ENCODE results near the gene CDC45. TPM values are rescaled to one million over a fixed set of nuclear protein-coding genes. Genes with fewer than 3 reads are reported as not detected.
"Not testable (repeated sequence)": the region's sequence is repeated elsewhere in the genome, so short reads cannot be mapped to it uniquely, and the experiment has no call there.

CDC45 gene
- polyA plus RNA-seq (2013, experiment 1 of 4), result 36.8 TPM
- polyA plus RNA-seq (2013, experiment 2 of 4), result 40.8 TPM
- polyA plus RNA-seq (2013, experiment 3 of 4), result 34.6 TPM
- polyA plus RNA-seq (2013, experiment 4 of 4), result 36.0 TPM

GRCh38 chr22:19479355-19480172 is at the start of gene CDC45:
Gene CDC45 (plus strand): TSS chr22:19479920. CDS start chr22:19479969, 49 bp downstream.
- no peaks in the 10 kb centered on the region for H3K27me3 ChIP-seq (ENCODE audit: control insufficient read depth, insufficient read depth, low read length, poor library complexity, severe bottlenecking)
- WGBS, 2 experiments, result 0 to 1% methylated on average over 49 to 50 of the region's 50 CpGs
- H3K27ac ChIP-seq (ENCODE audit: insufficient read depth, low read depth, low read length, poor library complexity, severe bottlenecking), result peak within 1 kb of the TSS; percentile 99
- peaks cover 16% of the 10 kb centered on the region for H3K4me1 ChIP-seq (ENCODE audit: control insufficient read depth, insufficient read depth, low read length)
- H3K4me3 ChIP-seq (ENCODE audit: insufficient read depth, low read depth, low read length), result peak within 1 kb of the TSS; percentile 70
- H3K36me3 ChIP-seq (ENCODE audit: control insufficient read depth, insufficient read depth, low read length), result peaks cover 11% of the 10 kb centered on the region
- no peaks in the 10 kb centered on the region for H3K9me3 ChIP-seq (ENCODE audit: control insufficient read depth, low read length)

DNA sequence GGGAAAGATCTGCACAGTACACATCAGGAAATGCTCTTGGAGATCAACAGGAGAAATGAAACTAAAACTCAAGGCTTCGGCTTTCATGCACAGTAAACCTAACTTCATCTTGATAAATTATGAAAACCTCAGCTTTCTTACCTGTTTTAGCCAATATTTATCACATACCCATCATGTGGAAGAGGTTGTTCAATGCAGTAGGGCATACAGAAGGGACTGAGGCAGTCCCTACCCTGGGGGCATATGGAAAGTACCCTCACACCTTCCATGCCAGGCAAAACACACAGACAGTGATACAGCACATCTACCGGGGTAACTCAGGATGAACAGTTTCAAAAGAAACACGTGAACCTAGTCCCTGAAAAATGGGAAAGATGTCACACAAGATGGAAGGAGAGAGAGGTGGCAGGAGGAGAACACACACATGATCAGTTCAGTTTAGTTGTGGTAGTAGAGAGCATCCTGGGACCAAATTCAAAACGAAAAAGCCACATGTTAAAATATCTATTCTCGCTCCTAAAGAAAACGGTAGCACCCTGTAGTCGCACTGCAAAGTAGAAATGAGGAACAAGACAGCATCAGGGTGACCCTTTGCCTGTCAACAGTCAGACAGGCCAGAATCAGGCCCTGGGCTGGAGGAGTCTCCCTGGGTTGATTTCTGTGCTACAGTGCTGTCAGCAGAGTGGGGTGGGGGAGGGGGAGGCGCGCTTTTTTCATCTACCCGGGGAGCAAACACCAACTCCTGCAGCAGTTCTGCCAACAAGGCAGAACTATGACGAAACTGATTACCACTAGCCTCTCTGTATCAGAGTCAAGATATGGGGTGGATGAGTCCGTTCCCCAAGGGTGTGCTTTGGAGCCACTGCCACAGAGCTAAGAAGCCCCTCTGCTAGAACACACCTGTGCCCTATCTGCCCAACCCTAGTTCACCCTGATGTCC is 49.5 kb upstream of the CDC45 start:
- Histone ChIP-seq H3K27me3 (ENCODE audit: control insufficient read depth, insufficient read depth, low read length, poor library complexity, severe bottlenecking) (no peaks in the 10 kb centered on the region), H3K9me3 (ENCODE audit: control insufficient read depth, low read length) (no peaks in the 10 kb centered on the region), H3K4me1 (ENCODE audit: control insufficient read depth, insufficient read depth, low read length) (peaks cover 6% of the 10 kb centered on the region), H3K27ac (ENCODE audit: insufficient read depth, low read depth, low read length, poor library complexity, severe bottlenecking) (peak overlapping the region; percentile 69), H3K4me3 (ENCODE audit: insufficient read depth, low read depth, low read length) (peak overlapping the region; percentile 95), H3K36me3 (ENCODE audit: control insufficient read depth, insufficient read depth, low read length) (peaks cover 8% of the 10 kb centered on the region)
- WGBS, 2 experiments, result 45 to 48% methylated on average over 12 of the region's 12 CpGs

GRCh38 chr22:19430890-19431541 is 48.7 kb upstream of the CDC45 start:
- peak overlapping the region; percentile 95 for H3K4me3 ChIP-seq (ENCODE audit: insufficient read depth, low read depth, low read length)
- H3K27ac ChIP-seq (ENCODE audit: insufficient read depth, low read depth, low read length, poor library complexity, severe bottlenecking), result peak overlapping the region; percentile 69
- H3K36me3 ChIP-seq (ENCODE audit: control insufficient read depth, insufficient read depth, low read length), result peaks cover 14% of the 10 kb centered on the region
- peaks cover 6% of the 10 kb centered on the region for H3K4me1 ChIP-seq (ENCODE audit: control insufficient read depth, insufficient read depth, low read length)
- no peaks in the 10 kb centered on the region for H3K9me3 ChIP-seq (ENCODE audit: control insufficient read depth, low read length)
- no peaks in the 10 kb centered on the region for H3K27me3 ChIP-seq (ENCODE audit: control insufficient read depth, insufficient read depth, low read length, poor library complexity, severe bottlenecking)
- WGBS, 2 experiments, result 1% methylated on average over 53 of the region's 53 CpGs

DNA sequence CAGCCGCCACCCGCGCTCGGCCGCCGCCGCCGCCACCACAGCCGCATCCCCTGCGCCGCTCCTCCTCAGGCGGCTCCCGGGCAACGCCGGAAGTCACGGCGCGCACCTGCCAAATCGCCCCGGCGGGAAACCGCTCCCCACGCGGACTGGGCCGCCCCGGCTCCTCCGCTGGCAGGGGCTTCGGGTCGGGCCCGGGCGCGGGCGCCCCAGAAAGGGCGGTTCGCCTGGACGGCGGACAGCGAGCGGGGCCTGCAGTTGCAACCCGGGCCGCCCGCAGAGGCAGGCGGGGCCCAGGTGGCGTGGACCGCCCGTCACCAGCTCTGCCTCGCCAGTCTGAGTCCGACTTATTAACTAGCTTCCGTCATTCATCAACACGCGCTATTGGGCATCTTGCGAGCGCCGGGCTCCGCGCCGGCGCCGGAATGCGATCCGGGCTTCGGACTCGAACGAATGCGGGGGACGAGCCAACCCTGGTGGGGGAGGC is 48.0 kb upstream of the CDC45 start, which contains the start of gene HIRA:
HIRA (minus strand) TSS at position 85 of the 484 bp plus-strand sequence. CDS start 257 bp downstream, outside the sequence.
- 0% methylated on average over 66 of the region's 66 CpGs for WGBS, 2 experiments
- Histone ChIP-seq H3K36me3 (ENCODE audit: control insufficient read depth, insufficient read depth, low read length) (peaks cover 14% of the 10 kb centered on the region), H3K4me3 (ENCODE audit: insufficient read depth, low read depth, low read length) (peak within 1 kb of the TSS; percentile 95), H3K27me3 (ENCODE audit: control insufficient read depth, insufficient read depth, low read length, poor library complexity, severe bottlenecking) (no peaks in the 10 kb centered on the region), H3K9me3 (ENCODE audit: control insufficient read depth, low read length) (no peaks in the 10 kb centered on the region), H3K27ac (ENCODE audit: insufficient read depth, low read depth, low read length, poor library complexity, severe bottlenecking) (peak within 1 kb of the TSS; percentile 89), H3K4me1 (ENCODE audit: control insufficient read depth, insufficient read depth, low read length) (peaks cover 6% of the 10 kb centered on the region)

DNA sequence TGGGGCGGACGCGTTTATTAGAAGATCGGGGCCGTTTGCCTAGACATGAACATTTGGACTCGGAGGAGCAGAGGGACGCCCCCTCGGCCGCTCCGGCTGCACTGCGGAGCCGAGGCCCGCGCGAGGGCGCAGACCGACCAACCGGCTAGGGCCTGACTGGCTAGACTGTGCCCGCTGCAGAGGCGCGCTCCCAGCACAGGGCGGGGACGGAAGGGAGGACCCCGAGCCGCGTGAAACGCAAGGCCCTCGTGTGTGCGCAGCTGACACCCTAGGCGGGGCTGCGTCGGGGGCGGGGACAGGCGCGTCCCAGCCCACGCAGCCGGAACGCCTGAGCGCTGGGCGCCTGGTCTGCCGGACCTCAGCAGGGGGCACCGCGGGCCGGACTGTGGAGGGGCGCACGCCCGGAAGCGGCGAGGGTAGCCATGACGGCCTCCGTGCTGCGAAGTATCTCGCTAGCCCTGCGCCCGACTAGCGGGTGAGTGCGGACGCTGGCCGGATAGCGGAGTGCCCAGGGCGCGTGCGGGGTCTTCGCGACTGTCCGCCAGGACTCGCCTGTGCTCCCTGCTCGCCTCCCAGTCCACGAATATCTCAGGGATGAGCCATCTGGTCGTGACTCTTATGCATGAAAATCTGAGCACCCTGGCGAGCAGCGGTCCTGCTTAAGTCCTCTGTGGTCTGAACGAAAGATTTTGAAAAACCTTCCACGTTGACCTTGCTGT is 47.4 kb upstream of the CDC45 start, which contains the start of gene MRPL40:
MRPL40 (plus strand) TSS at position 413 of the 719 bp plus-strand sequence; CDS start at position 423, 10 bp downstream.
- H3K36me3 ChIP-seq (ENCODE audit: control insufficient read depth, insufficient read depth, low read length), result peaks cover 14% of the 10 kb centered on the region
- WGBS, 2 experiments, result 0 to 1% methylated on average over 74 of the region's 74 CpGs
- H3K9me3 ChIP-seq (ENCODE audit: control insufficient read depth, low read length), result no peaks in the 10 kb centered on the region
- H3K27me3 ChIP-seq (ENCODE audit: control insufficient read depth, insufficient read depth, low read length, poor library complexity, severe bottlenecking), result no peaks in the 10 kb centered on the region
- H3K27ac ChIP-seq (ENCODE audit: insufficient read depth, low read depth, low read length, poor library complexity, severe bottlenecking), result peak within 1 kb of the TSS; percentile 89
- H3K4me3 ChIP-seq (ENCODE audit: insufficient read depth, low read depth, low read length), result peak within 1 kb of the TSS; percentile 95
- peaks cover 6% of the 10 kb centered on the region for H3K4me1 ChIP-seq (ENCODE audit: control insufficient read depth, insufficient read depth, low read length)

DNA sequence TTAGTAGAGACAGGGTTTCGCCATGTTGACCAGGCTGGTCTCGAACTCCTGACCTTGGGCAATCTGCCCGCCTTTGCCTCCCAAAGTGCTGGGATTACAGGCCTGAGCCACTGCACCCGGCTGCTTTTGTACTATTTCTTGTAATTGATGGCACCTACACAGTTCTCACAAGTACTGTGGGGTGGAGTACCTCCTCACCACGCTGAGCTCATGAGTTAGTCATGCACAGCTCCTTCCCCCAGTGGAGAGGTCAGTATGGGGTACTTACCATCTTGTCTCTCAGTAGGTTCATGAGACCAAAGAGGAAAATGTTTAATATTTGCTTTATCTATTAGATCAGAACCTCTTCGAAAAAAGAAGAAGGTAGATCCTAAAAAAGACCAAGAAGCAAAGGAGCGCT is 45.3 kb upstream of the CDC45 start:
- Histone ChIP-seq H3K9me3 (ENCODE audit: control insufficient read depth, low read length) (no peaks in the 10 kb centered on the region), H3K27me3 (ENCODE audit: control insufficient read depth, insufficient read depth, low read length, poor library complexity, severe bottlenecking) (no peaks in the 10 kb centered on the region), H3K36me3 (ENCODE audit: control insufficient read depth, insufficient read depth, low read length) (peaks cover 14% of the 10 kb centered on the region), H3K4me1 (ENCODE audit: control insufficient read depth, insufficient read depth, low read length) (peaks cover 6% of the 10 kb centered on the region), H3K4me3 (ENCODE audit: insufficient read depth, low read depth, low read length) (no peak overlapping the region), H3K27ac (ENCODE audit: insufficient read depth, low read depth, low read length, poor library complexity, severe bottlenecking) (no peak overlapping the region)
- WGBS, 2 experiments, result 96 to 97% methylated on average over 7 of the region's 7 CpGs

- WGBS, 2 experiments, result 85 to 92% methylated on average over 2 of the region's 2 CpGs
- H3K36me3 ChIP-seq (ENCODE audit: control insufficient read depth, insufficient read depth, low read length), result peaks cover 14% of the 10 kb centered on the region
- H3K27ac ChIP-seq (ENCODE audit: insufficient read depth, low read depth, low read length, poor library complexity, severe bottlenecking), result no peak overlapping the region
- H3K9me3 ChIP-seq (ENCODE audit: control insufficient read depth, low read length), result no peaks in the 10 kb centered on the region
- no peaks in the 10 kb centered on the region for H3K27me3 ChIP-seq (ENCODE audit: control insufficient read depth, insufficient read depth, low read length, poor library complexity, severe bottlenecking)
- peaks cover 2% of the 10 kb centered on the region for H3K4me1 ChIP-seq (ENCODE audit: control insufficient read depth, insufficient read depth, low read length)
- no peak overlapping the region for H3K4me3 ChIP-seq (ENCODE audit: insufficient read depth, low read depth, low read length)
Observed at GRCh38 chr22:19434829-19435580, 44.7 kb upstream of the CDC45 start.

GRCh38 chr22:19436444-19437161 is 43.1 kb upstream of the CDC45 start:
- 90 to 96% methylated on average over 8 to 9 of the region's 9 CpGs for WGBS, 2 experiments
- H3K9me3 ChIP-seq (ENCODE audit: control insufficient read depth, low read length); H3K27ac ChIP-seq (ENCODE audit: insufficient read depth, low read depth, low read length, poor library complexity, severe bottlenecking); H3K27me3 ChIP-seq (ENCODE audit: control insufficient read depth, insufficient read depth, low read length, poor library complexity, severe bottlenecking); H3K4me3 ChIP-seq (ENCODE audit: insufficient read depth, low read depth, low read length); H3K4me1 ChIP-seq (ENCODE audit: control insufficient read depth, insufficient read depth, low read length): not testable (repeated sequence)
- H3K36me3 ChIP-seq (ENCODE audit: control insufficient read depth, insufficient read depth, low read length), result peaks cover 14% of the 10 kb centered on the region
